ENCODE measurements around the gene SZRD1. TPM values are rescaled to one million over a fixed set of nuclear protein-coding genes. Genes with fewer than 3 reads are reported as not detected.

The SZRD1 gene
- total RNA-seq, 1 experiment from 2014 or later, result 136 TPM

DNA sequence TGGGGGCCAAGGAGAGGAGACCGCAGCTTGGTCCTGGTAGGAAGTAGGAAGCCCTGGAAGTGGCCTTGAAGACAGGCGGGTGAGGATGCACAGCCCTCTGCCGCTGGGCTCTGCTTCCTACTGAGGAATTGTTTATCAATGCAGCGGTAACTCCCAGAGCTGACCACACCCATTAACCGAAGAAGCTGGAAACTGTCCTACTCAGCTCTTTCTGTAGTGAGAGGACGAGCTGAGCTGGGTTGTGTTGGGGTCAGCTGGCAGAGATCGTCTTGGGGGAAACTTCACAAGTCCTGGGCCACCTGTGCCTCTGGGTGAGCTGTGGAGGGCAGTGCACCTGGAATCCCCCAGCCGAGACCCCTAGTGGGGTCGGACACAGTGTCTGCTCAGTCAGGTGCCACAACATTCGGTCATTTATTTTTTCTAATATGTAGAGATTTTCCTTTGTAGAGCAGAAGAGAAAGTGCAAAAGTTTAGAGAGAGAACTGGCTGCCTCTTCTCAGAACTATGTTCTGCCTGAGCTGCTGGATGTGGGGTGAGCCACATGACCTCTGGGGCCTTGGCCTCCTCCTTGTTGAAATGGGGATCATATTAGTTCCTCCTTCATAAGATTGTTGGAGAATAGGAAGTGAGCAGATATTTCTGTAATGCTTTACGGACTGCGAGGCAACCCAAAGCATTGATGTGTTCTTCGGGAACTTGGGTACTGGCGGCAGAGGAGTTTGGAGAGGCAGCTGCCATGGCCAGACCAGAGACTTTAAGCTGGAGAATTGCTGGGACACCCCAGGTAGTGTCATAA is 77.1 kb downstream of the SZRD1 start:
- ChIA-PET CTCF (no interaction called here), POLR2A (ENCODE audit: unreplicated experiment) (no interaction called here)
- Histone ChIP-seq H3K9ac (ENCODE audit: low read length) (no peak overlapping the region), H3K4me1 (ENCODE audit: insufficient read depth, low read length) (peaks cover 3% of the 10 kb centered on the region), H3K36me3 (ENCODE audit: low read depth, low read length) (peaks cover 4% of the 10 kb centered on the region; the same call in 1 of the 2 replicates), H4K20me1 (ENCODE audit: low read length) (no peaks in the 10 kb centered on the region), H2AFZ (ENCODE audit: low read length) (no peak overlapping the region), H3K9me2 (replicated peaks; ENCODE audit: low read length) (no peaks in the 10 kb centered on the region), H3K27ac (ENCODE audit: low read length) (no peak overlapping the region), H3F3A (ENCODE audit: low read length, unreplicated experiment) (no peaks in the 10 kb centered on the region), H3K27me3 (ENCODE audit: low read length) (no peaks in the 10 kb centered on the region), H3K4me3 (ENCODE audit: low read length) (no peak overlapping the region), H3K79me2 (ENCODE audit: low read length) (peaks cover 32% of the 10 kb centered on the region), H3K9me3 (ENCODE audit: low read length) (no peaks in the 10 kb centered on the region), H3K4me2 (ENCODE audit: low read length) (no peak overlapping the region)
- no peak for TF ChIP-seq EZH2 (IDR thresholded peaks at IDR 0.05; ENCODE audit: low read length, unreplicated experiment)
- TF ChIP-seq CTCF (conservative IDR thresholded peaks at IDR 0.05; ENCODE audit: low read depth, low read length), result no peak
- no peak for TF ChIP-seq EZH2phosphoT487 (IDR thresholded peaks at IDR 0.05; ENCODE audit: borderline replicate concordance, low read length)
- no peak for ATAC-seq
- intact Hi-C loops (cut with micrococcal nuclease), result loop anchor here (5.0 kb wide), 2 partner anchors 77 to 163 kb away; partner anchors contain the start of gene SZRD1
- BruUV-seq (replicated peaks), result no TSS peak
- DNase-seq, result no peak

DNA sequence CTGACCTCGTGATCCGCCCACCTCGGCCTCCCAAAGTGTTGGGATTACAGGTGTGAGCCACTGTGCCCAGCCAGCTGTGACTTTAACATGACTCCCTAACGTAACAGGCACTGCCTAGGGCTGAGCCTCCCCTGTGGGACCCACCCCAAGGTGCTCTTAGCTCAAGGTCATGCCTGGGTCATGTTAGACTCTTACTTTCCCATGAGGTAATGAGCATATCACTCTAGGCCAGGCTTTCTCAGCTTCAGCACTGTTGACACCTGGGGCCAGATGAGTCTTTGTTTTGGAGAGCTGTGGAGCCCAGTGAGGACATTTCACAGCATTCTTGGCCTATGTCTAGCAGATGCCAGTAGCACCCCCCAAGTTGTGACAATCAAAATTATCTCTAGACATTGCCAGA is 78.0 kb downstream of the SZRD1 start:
- H3K4me1 ChIP-seq (ENCODE audit: insufficient read depth, low read length), result peaks cover 3% of the 10 kb centered on the region
- POLR2A ChIA-PET (ENCODE audit: unreplicated experiment), result no interaction called here
- no peaks in the 10 kb centered on the region for H3K9me2 ChIP-seq (replicated peaks; ENCODE audit: low read length)
- peaks cover 32% of the 10 kb centered on the region for H3K79me2 ChIP-seq (ENCODE audit: low read length)
- no TSS peak for BruUV-seq (replicated peaks)
- ATAC-seq (no peak), DNase-seq (no peak)
- no peaks in the 10 kb centered on the region for H4K20me1 ChIP-seq (ENCODE audit: low read length)
- H3K9me3 ChIP-seq (ENCODE audit: low read length), result no peaks in the 10 kb centered on the region
- H3F3A ChIP-seq (ENCODE audit: low read length, unreplicated experiment), result no peaks in the 10 kb centered on the region
- TF ChIP-seq EZH2phosphoT487 (IDR thresholded peaks at IDR 0.05; ENCODE audit: borderline replicate concordance, low read length) (no peak), EZH2 (IDR thresholded peaks at IDR 0.05; ENCODE audit: low read length, unreplicated experiment) (no peak), CTCF (conservative IDR thresholded peaks at IDR 0.05; ENCODE audit: low read depth, low read length) (no peak)
- CTCF ChIA-PET, result no interaction called here
- H3K27ac ChIP-seq (ENCODE audit: low read length), result no peak overlapping the region
- intact Hi-C loops (cut with micrococcal nuclease), result no loop called here
- peaks cover 4% of the 10 kb centered on the region; the same call in 1 of the 2 replicates for H3K36me3 ChIP-seq (ENCODE audit: low read depth, low read length)
- H3K27me3 ChIP-seq (ENCODE audit: low read length), result no peaks in the 10 kb centered on the region
- no peak overlapping the region for H3K4me3 ChIP-seq (ENCODE audit: low read length)
- H3K4me2 ChIP-seq (ENCODE audit: low read length), result no peak overlapping the region
- H2AFZ ChIP-seq (ENCODE audit: low read length), result no peak overlapping the region
- no peak overlapping the region for H3K9ac ChIP-seq (ENCODE audit: low read length)

GRCh38 chr1:16446116-16446515 is 79.1 kb downstream of the SZRD1 start:
- no TSS peak for BruUV-seq (replicated peaks)
- Histone ChIP-seq H3K4me1 (ENCODE audit: insufficient read depth, low read length) (peaks cover 3% of the 10 kb centered on the region; the same call in 1 of the 2 replicates), H3K36me3 (ENCODE audit: low read depth, low read length) (peaks cover 8% of the 10 kb centered on the region; the same call in 1 of the 2 replicates), H2AFZ (ENCODE audit: low read length) (no peak overlapping the region), H3K79me2 (ENCODE audit: low read length) (peaks cover 26% of the 10 kb centered on the region), H3K9me3 (ENCODE audit: low read length) (no peaks in the 10 kb centered on the region), H3F3A (ENCODE audit: low read length, unreplicated experiment) (no peaks in the 10 kb centered on the region), H3K27me3 (ENCODE audit: low read length) (no peaks in the 10 kb centered on the region), H3K9ac (ENCODE audit: low read length) (no peak overlapping the region), H3K27ac (ENCODE audit: low read length) (no peak overlapping the region), H4K20me1 (ENCODE audit: low read length) (no peaks in the 10 kb centered on the region), H3K9me2 (replicated peaks; ENCODE audit: low read length) (no peaks in the 10 kb centered on the region), H3K4me3 (ENCODE audit: low read length) (no peak overlapping the region), H3K4me2 (ENCODE audit: low read length) (no peak overlapping the region)
- DNase-seq (no peak), ATAC-seq (no peak)
- POLR2A ChIA-PET (ENCODE audit: unreplicated experiment), result no interaction called here
- TF ChIP-seq EZH2 (IDR thresholded peaks at IDR 0.05; ENCODE audit: low read length, unreplicated experiment) (no peak), CTCF (conservative IDR thresholded peaks at IDR 0.05; ENCODE audit: low read depth, low read length) (no peak)
- intact Hi-C loops (cut with micrococcal nuclease), result no loop called here
- CTCF ChIA-PET, result no interaction called here
